Sigmoid colon (tissue), 7 donors: ENCODE data around the gene AUTS2. TPM values are rescaled to one million over a fixed set of nuclear protein-coding genes. Genes with fewer than 3 reads are reported as not detected.

Experiments
- DNase-seq: peaks from one replicate; pipeline ENCODE4 v3.0.0-alpha.2; 2019
- H3K27ac ChIP-seq, 4 donors: fragments of 200-600 bp; sonication (generic); one replicate each; pipeline ENCODE4 v1.5.1; 2016 to 2019; ENCODE audit warnings: mild to moderate bottlenecking in 1 of 4
- H3K27me3 ChIP-seq, 3 donors: fragments of 200-600 bp; sonication (generic); one replicate each; pipeline ENCODE4 v1.5.1; 2019; ENCODE audit warnings: mild to moderate bottlenecking in 1 of 3
- H3K36me3 ChIP-seq, 4 donors: fragments of 200-600 bp; sonication (generic); one replicate each; pipeline ENCODE4 v1.5.1; 2016 to 2019
- H3K4me1 ChIP-seq, 4 donors: fragments of 200-600 bp; sonication (generic); one replicate each; pipeline ENCODE4 v1.5.1; 2017 to 2019
- H3K4me3 ChIP-seq, 4 donors: fragments of 200-600 bp; sonication (generic); one replicate each; pipeline ENCODE4 v1.5.1; 2017 to 2019; ENCODE audit warnings: mild to moderate bottlenecking in 2 of 4, moderate library complexity in 1 of 4
- H3K9me3 ChIP-seq, 4 donors: fragments of 200-600 bp in 3 of 4; sonication (generic) in 3 of 4; one replicate each; pipeline versions ENCODE4 v1.5.1 to v1.6.1; 2013 to 2019
- EP300 ChIP-seq, 4 donors: sonication (generic); formaldehyde crosslinking; IDR thresholded peaks; one replicate each; pipeline ENCODE4 v1.6.1; 2017; ENCODE audit warnings: antibody characterized with exemption in 4 of 4
- POLR2A ChIP-seq, 2 donors: fragments of 450-650 bp; IDR thresholded peaks; one replicate each; pipeline ENCODE4 v1.6.1; 2016; ENCODE audit warnings: antibody characterized with exemption in 2 of 2, mild to moderate bottlenecking in 2 of 2, moderate library complexity in 2 of 2
- POLR2AphosphoS5 ChIP-seq, 4 donors: sonication (generic); formaldehyde crosslinking; IDR thresholded peaks; one replicate each; pipeline ENCODE4 v1.6.1; 2017; ENCODE audit warnings: antibody characterized with exemption in 4 of 4
- WGBS, 2 donors: extraction: QIAGEN DNeasy Blood & Tissue Kit; methylation state at CpG; one replicate each; pipeline ENCODE4 v1.1.7; 2013; 5-methylcytosine and 5-hydroxymethylcytosine counted together
- intact Hi-C: fragments of 100-400 bp; cut with DNase I; formaldehyde crosslinking; loops from one replicate; pipeline ENCODE4 v1.15.1; 2023
- polyA plus RNA-seq, 3 donors: library from polyadenylated mRNA; stranded (reverse); fragments of 200-250 nt; gene quantifications; one replicate each; pipeline ENCODE4 v1.2.3, GENCODE V29; 2013
- total RNA-seq, 4 donors: library from RNA; depleted of rRNA; stranded (reverse); fragments of >200 nt; gene quantifications; one replicate each; pipeline ENCODE4 v1.1.0, GENCODE V29; 2016
- TF ChIP-seq, protein P1 (sequence below), 4 experiments: fragments of 450-650 bp in 3 of 4; fragments of 200-600 bp in 1 of 4; IDR thresholded peaks; one replicate each; pipeline ENCODE4 v1.5.1; 2016 to 2019; ENCODE audit warnings: antibody characterized with exemption in 4 of 4, mild to moderate bottlenecking in 3 of 4, moderate library complexity in 2 of 4
- donor health status: healthy with polysubstance abuse.
- donor health status: Bipolar disorder and iron deficiency.
- donor health status: healthy.

AUTS2 gene
- total and polyA plus RNA-seq, 7 donors = 3.6 to 55.7 (median 25.5) TPM

DNA sequence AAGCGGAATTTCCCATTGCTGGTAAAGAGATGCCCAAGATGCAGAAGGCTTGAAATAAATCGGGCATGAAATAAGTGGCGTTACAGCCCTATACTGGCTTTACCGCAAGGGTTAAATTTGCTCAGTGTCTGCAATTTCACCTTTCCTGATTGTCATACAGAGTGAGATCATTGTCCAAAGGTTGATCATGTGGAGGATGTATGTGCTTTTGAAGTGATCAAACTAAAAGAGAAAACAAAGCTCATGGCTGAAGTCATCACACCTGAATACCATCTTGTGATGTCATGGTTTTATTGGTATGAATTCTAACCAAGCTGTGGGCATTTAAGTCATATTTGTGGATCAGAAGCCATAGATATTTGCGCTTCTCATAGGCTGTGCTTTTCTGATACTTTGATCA, 635.5 kb downstream of the AUTS2 start:
- 96% methylated on average over 5 of the region's 5 CpGs for WGBS, 2 donors
- Histone ChIP-seq H3K27me3 (no peaks in the 10 kb centered on the region), H3K4me1 (no peaks in the 10 kb centered on the region), H3K36me3 (no peaks in the 10 kb centered on the region), H3K4me3 (no peak overlapping the region), H3K9me3 (peaks cover 0 to 10% (median 2%) of the 10 kb centered on the region in 4 donors), H3K27ac (no peak overlapping the region)
- intact Hi-C loops = no loop called here
- TF ChIP-seq, protein P1, sequence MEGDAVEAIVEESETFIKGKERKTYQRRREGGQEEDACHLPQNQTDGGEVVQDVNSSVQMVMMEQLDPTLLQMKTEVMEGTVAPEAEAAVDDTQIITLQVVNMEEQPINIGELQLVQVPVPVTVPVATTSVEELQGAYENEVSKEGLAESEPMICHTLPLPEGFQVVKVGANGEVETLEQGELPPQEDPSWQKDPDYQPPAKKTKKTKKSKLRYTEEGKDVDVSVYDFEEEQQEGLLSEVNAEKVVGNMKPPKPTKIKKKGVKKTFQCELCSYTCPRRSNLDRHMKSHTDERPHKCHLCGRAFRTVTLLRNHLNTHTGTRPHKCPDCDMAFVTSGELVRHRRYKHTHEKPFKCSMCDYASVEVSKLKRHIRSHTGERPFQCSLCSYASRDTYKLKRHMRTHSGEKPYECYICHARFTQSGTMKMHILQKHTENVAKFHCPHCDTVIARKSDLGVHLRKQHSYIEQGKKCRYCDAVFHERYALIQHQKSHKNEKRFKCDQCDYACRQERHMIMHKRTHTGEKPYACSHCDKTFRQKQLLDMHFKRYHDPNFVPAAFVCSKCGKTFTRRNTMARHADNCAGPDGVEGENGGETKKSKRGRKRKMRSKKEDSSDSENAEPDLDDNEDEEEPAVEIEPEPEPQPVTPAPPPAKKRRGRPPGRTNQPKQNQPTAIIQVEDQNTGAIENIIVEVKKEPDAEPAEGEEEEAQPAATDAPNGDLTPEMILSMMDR (IDR thresholded peaks at IDR 0.05) = no peak
- TF ChIP-seq EP300 (IDR thresholded peaks at IDR 0.05) = no peak
- DNase-seq = no peak

DNA sequence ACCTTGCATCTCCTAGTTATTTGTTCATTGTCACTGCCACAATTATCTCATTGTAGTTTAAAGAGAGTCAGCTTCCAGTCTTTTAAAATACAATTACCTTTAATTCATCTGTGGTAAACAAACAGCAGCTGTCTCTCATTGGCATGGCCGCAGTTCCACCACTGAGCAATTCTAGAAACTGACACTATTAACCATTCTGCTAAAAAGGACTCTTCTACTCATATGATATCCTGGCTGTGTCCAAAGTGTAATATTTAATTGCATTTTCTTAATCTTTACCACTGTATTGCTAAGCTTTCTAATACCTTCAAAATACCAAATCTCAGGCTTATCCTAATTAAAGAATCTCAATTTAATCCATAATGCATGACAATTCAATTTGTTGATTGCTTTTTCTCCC, 639.0 kb downstream of the AUTS2 start:
- no peak for TF ChIP-seq EP300 (IDR thresholded peaks at IDR 0.05)
- TF ChIP-seq, protein P1 (IDR thresholded peaks at IDR 0.05) = no peak
- TF ChIP-seq POLR2A (IDR thresholded peaks at IDR 0.05) = no peak
- TF ChIP-seq POLR2AphosphoS5 (IDR thresholded peaks at IDR 0.05) = no peak
- DNase-seq = no peak
- intact Hi-C loops = no loop called here
- Histone ChIP-seq H3K36me3 (no peaks in the 10 kb centered on the region), H3K27ac (no peak overlapping the region), H3K9me3 (no peaks in the 10 kb centered on the region), H3K4me3 (no peak overlapping the region), H3K27me3 (no peaks in the 10 kb centered on the region), H3K4me1 (no peaks in the 10 kb centered on the region)
- WGBS, 2 donors = 79 to 86% methylated on average over 1 of the region's 1 CpG

DNA sequence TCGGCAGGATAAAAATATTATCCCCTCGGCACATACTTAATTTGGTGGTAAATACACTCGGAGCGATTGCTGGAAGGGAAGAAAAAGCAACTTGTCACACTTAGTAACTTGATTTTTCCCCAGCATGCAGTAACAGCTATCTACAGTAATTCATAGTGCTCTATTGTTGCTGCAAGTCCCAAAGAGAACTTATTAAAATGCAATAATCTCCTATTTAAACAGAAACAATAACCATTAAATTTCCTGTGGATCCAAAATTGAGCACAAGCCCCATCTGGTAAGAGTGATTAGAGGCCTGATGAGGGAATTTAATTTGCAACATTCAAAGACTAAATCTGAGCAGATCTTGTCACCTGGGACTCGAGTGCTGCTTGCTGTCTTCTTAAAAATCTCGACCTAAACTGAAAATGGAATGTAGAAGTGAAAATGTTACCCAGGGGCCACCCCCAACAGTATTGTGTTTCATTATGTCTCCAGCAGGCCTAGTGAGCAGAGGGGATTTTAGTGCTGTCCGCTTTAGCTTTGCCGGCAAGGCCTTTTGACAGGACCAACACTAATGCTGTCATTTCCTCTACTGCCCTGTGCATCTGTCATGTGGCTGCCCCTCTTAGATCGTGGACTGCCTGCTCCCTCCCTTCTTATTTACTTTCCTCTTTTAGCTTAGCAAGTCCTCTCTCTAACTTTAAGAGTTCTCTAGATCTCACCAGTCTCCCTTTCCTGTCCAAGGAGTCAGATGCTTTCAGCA, 639.7 kb downstream of the AUTS2 start:
- Histone ChIP-seq H3K27ac (no peak overlapping the region), H3K4me3 (no peak overlapping the region), H3K4me1 (no peaks in the 10 kb centered on the region), H3K36me3 (no peaks in the 10 kb centered on the region), H3K9me3 (no peaks in the 10 kb centered on the region), H3K27me3 (no peaks in the 10 kb centered on the region)
- no peak for DNase-seq
- TF ChIP-seq POLR2A (IDR thresholded peaks at IDR 0.05) (no peak), EP300 (IDR thresholded peaks at IDR 0.05) (no peak), POLR2AphosphoS5 (IDR thresholded peaks at IDR 0.05) (no peak)
- TF ChIP-seq, protein P1 (IDR thresholded peaks at IDR 0.05) = no peak
- WGBS, 2 donors = 71 to 82% methylated on average over 9 of the region's 9 CpGs
- intact Hi-C loops = no loop called here

DNA sequence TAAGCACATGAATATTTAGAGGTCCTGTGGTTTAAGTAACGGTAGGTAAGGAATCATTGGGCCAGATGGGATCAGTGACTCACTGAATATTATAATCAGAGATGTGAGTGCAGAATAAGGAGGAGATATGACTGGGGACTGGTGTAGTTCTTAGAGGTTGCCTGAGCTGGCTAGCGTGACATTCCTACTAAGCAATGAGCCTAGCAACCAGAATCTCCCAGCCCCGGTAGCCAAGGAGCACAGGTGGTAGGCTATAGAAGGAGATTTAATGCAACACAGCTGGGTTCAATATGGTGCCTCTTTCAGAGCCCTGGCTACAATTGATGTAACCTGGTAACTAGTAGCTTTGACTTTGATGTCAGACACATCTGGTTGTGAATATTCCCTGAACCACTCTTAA, 641.6 kb downstream of the AUTS2 start:
- H3K36me3 ChIP-seq = no peaks in the 10 kb centered on the region
- no peaks in the 10 kb centered on the region for H3K4me1 ChIP-seq
- WGBS, 2 donors = 96 to 97% methylated on average over 3 of the region's 3 CpGs
- no peak for TF ChIP-seq POLR2A (IDR thresholded peaks at IDR 0.05)
- TF ChIP-seq, protein P1 (IDR thresholded peaks at IDR 0.05) = no peak
- TF ChIP-seq POLR2AphosphoS5 (IDR thresholded peaks at IDR 0.05) = no peak
- H3K9me3 ChIP-seq = no peaks in the 10 kb centered on the region
- H3K4me3 ChIP-seq = no peak overlapping the region
- no peaks in the 10 kb centered on the region for H3K27me3 ChIP-seq
- no peak for DNase-seq
- H3K27ac ChIP-seq = no peak overlapping the region
- intact Hi-C loops = no loop called here

DNA sequence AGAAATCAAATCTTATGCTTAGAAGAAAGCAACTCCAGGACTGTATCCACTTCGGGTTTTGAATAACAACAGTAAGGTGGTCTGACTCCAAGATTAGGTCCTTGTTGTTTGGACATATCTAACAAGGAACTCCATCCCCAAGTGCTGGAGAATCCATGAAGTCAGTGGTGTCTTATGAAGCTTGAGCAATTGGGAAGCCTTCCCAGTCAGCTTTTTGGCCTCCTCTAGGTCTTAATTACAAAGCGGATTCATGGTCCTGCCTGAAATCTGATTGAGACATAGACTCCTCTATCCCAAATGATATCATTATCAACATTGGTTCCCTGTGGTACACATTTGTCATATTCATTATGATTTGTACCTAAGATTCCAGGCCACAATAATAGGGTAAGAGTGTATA, 642.6 kb downstream of the AUTS2 start:
- WGBS, 2 donors = 95 to 97% methylated on average over 2 of the region's 2 CpGs
- Histone ChIP-seq H3K27me3 (no peaks in the 10 kb centered on the region), H3K27ac (no peak overlapping the region), H3K4me3 (no peak overlapping the region), H3K36me3 (no peaks in the 10 kb centered on the region), H3K9me3 (no peaks in the 10 kb centered on the region), H3K4me1 (no peaks in the 10 kb centered on the region)
- no peak for DNase-seq
- TF ChIP-seq POLR2AphosphoS5 (IDR thresholded peaks at IDR 0.05) (no peak), POLR2A (IDR thresholded peaks at IDR 0.05) (no peak), EP300 (IDR thresholded peaks at IDR 0.05) (no peak)
- TF ChIP-seq, protein P1 (IDR thresholded peaks at IDR 0.05) = no peak
- intact Hi-C loops = no loop called here
